Activated CD4-positive, alpha-beta memory T cell treated with anti-CD3 and anti-CD28 coated beads for 36 hours (primary cell): ENCODE results near the gene TSC22D2. TPM values are rescaled to one million over a fixed set of nuclear protein-coding genes. Genes with fewer than 3 reads are reported as not detected.
"Not testable (repeated sequence)": the region's sequence is repeated elsewhere in the genome, so short reads cannot be mapped to it uniquely, and the experiment has no call there.

ENCODE experiments used
- CTCF ChIA-PET: fragments of 350-600 bp; sonication (Branson Sonifier 250); formaldehyde crosslinking; loops from one replicate; lab custom pipeline; 2021; ENCODE audit warnings: antibody characterized with exemption, inconsistent platforms; lab: Charles Lee
- POLR2A ChIA-PET: fragments of 350-600 bp; sonication (Branson Sonifier 250); formaldehyde crosslinking; loops from one replicate; lab custom pipeline; 2021; ENCODE audit warnings: antibody characterized with exemption; lab: Charles Lee
- DNase-seq: peaks from one replicate; pipeline ENCODE4 v3.0.0-alpha.2; 2020
- H3K27ac Mint-ChIP-seq: one replicate; pipeline ENCODE4 v1.8.0; 2021; ENCODE audit warnings: mixed read lengths
- H3K27me3 Mint-ChIP-seq: one replicate; pipeline ENCODE4 v1.8.0; 2021; ENCODE audit warnings: mixed read lengths
- H3K36me3 Mint-ChIP-seq: one replicate; pipeline ENCODE4 v1.8.0; 2021; ENCODE audit warnings: mixed read lengths
- H3K4me1 Mint-ChIP-seq: one replicate; pipeline ENCODE4 v1.8.0; 2021; ENCODE audit warnings: low read depth, mixed read lengths
- H3K4me3 Mint-ChIP-seq: one replicate; pipeline ENCODE4 v1.8.0; 2021; ENCODE audit warnings: mild to moderate bottlenecking, mixed read lengths
- H3K9me3 Mint-ChIP-seq: one replicate; pipeline ENCODE4 v1.8.0; 2021; ENCODE audit warnings: mixed read lengths
- intact Hi-C: fragments of 100-400 bp; cut with micrococcal nuclease; formaldehyde crosslinking; loops from one replicate; pipeline ENCODE4 v1.15.1; 2023
- total RNA-seq, 2 experiments: library from RNA; stranded (reverse); gene quantifications; one replicate each; pipeline ENCODE4 v1.2.3, GENCODE V29; 2021

TSC22D2 gene
- total RNA-seq, 2 experiments from 2014 or later: 12.3 to 13.7 TPM

DNA sequence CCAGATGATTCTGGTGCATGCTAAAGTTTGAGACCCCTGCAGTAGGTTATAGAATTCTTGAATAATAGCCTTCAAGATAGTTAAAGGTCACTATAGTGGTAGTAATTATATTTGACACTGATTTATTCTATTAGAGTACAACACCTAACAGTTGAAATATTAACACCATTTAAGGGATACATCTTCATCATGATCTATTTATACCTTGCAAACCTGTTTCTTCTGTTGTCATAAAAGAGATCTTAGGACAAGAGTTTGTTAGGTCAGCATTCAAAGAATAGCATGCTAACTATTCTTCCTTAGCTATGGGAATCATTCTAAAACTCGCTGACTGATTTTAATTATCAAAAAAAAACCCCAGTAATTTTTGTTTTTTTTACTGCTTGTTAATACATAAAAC is 46.5 kb downstream of the TSC22D2 start:
- Mint-ChIP-seq H3K4me1 (peaks cover 11% of the 10 kb centered on the region), H3K9me3 (no peaks in the 10 kb centered on the region), H3K27ac (no peak overlapping the region), H3K27me3 (no peaks in the 10 kb centered on the region), H3K36me3 (peaks cover 14% of the 10 kb centered on the region), H3K4me3 (no peak overlapping the region)
- intact Hi-C loops: no loop called here
- CTCF ChIA-PET: no interaction called here
- POLR2A ChIA-PET: no interaction called here
- DNase-seq: no peak

DNA sequence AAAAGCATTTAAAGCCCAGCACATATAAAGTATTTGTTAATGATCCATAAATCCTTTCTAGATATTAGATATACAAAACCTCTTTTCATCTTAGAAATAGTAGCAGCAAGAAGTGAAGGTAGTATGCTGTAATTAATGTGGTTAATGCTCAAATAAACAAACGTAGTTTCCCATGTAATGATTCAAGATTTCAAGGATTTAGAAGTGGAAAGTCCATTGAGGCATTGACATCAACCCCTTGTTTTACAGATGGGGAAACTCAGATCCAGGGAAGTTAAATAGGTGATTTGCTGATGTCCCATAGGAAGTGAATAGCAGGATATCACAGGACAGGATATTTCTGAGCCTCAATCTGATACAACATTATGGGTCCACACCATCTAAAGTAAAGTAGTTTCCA is 47.2 kb downstream of the TSC22D2 start:
- Mint-ChIP-seq H3K27me3 (no peaks in the 10 kb centered on the region), H3K4me3 (no peak overlapping the region), H3K9me3 (no peaks in the 10 kb centered on the region), H3K27ac (no peak overlapping the region), H3K4me1 (peaks cover 11% of the 10 kb centered on the region), H3K36me3 (peaks cover 14% of the 10 kb centered on the region)
- no peak for DNase-seq
- POLR2A ChIA-PET: no interaction called here
- CTCF ChIA-PET: no interaction called here
- intact Hi-C loops: no loop called here

- CTCF ChIA-PET: interaction anchor here (0.6 kb wide), 1 partner anchor 58 kb away, joined by 4 read pairs; no protein-coding TSS in a partner anchor
- Mint-ChIP-seq H3K4me1 (peaks cover 4% of the 10 kb centered on the region), H3K9me3 (no peaks in the 10 kb centered on the region), H3K27me3 (no peaks in the 10 kb centered on the region), H3K36me3 (peaks cover 18% of the 10 kb centered on the region), H3K27ac (no peak overlapping the region), H3K4me3 (no peak overlapping the region)
- no peak for DNase-seq
- POLR2A ChIA-PET: no interaction called here
- intact Hi-C loops: no loop called here
Observed at GRCh38 chr3:150458001-150458400, 49.9 kb downstream of the TSC22D2 start.

GRCh38 chr3:150460484-150460883 is 52.4 kb downstream of the TSC22D2 start:
- H3K36me3 Mint-ChIP-seq: peaks cover 18% of the 10 kb centered on the region
- H3K27ac Mint-ChIP-seq: no peak overlapping the region
- H3K4me1 Mint-ChIP-seq: no peaks in the 10 kb centered on the region
- DNase-seq: no peak
- ChIA-PET POLR2A (no interaction called here), CTCF (interaction anchor here (0.7 to 1.3 kb wide), 2 partner anchors 31 to 174 kb away, joined by 3 to 5 read pairs; no protein-coding TSS in a partner anchor)
- intact Hi-C loops: no loop called here
- H3K9me3 Mint-ChIP-seq: no peaks in the 10 kb centered on the region
- H3K4me3 Mint-ChIP-seq: no peak overlapping the region
- no peaks in the 10 kb centered on the region for H3K27me3 Mint-ChIP-seq

DNA sequence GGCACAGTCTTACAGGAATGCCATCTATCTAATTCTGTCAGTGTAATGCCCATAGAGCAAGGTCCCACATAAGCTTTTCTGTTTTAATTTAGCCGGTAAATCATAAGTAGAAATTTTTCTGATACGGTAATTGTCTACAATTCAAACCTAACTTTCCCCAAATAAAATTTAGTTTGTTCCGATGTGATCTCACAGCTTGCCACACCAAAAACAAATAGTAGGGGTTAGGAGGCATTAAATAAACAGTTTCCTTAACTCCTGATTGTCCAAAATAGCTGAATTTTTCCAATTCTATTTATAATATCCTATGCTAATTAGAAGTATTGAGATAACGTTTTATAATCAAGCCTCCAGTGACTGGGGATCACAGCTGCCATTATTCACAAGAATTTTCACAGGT is 53.3 kb downstream of the TSC22D2 start:
- H3K36me3 Mint-ChIP-seq: peaks cover 18% of the 10 kb centered on the region
- DNase-seq: no peak
- no peaks in the 10 kb centered on the region for H3K9me3 Mint-ChIP-seq
- POLR2A ChIA-PET: no interaction called here
- no peaks in the 10 kb centered on the region for H3K4me1 Mint-ChIP-seq
- CTCF ChIA-PET: interaction anchor here (0.7 to 1.3 kb wide), 2 partner anchors 32 to 175 kb away, joined by 3 to 5 read pairs; no protein-coding TSS in a partner anchor
- H3K27ac Mint-ChIP-seq: no peak overlapping the region
- intact Hi-C loops: no loop called here
- H3K4me3 Mint-ChIP-seq: no peak overlapping the region
- no peaks in the 10 kb centered on the region for H3K27me3 Mint-ChIP-seq

- Mint-ChIP-seq H3K4me1 (no peaks in the 10 kb centered on the region), H3K4me3 (no peak overlapping the region), H3K36me3 (peaks cover 18% of the 10 kb centered on the region), H3K27ac (no peak overlapping the region), H3K27me3 (no peaks in the 10 kb centered on the region), H3K9me3 (no peaks in the 10 kb centered on the region)
- ChIA-PET POLR2A (no interaction called here), CTCF (no interaction called here)
- DNase-seq: no peak
- intact Hi-C loops: no loop called here
Observed at GRCh38 chr3:150462108-150462507, 54.0 kb downstream of the TSC22D2 start.

DNA sequence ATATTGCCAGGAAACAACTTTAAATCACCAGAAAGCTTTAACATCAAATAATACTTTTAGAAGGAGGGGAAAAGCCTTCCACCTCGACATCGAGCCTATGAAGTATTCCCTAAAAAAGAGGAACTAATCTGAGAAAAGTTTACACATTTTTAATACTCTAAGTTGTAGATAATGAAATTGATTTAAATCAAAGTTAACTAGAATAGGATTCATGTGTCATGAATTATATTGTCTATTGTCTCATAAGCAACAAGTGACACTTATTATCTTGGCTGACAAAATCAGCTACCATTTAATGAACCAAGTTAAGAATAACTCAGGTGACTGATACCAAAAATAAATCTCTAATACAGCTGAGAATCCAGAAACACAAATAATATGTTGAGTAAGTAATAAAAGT is 56.6 kb downstream of the TSC22D2 start:
- Mint-ChIP-seq H3K4me1 (no peaks in the 10 kb centered on the region), H3K36me3 (peaks cover 4% of the 10 kb centered on the region), H3K27me3 (no peaks in the 10 kb centered on the region), H3K9me3 (no peaks in the 10 kb centered on the region), H3K27ac (no peak overlapping the region), H3K4me3 (no peak overlapping the region)
- ChIA-PET CTCF (no interaction called here), POLR2A (no interaction called here)
- no peak for DNase-seq
- intact Hi-C loops: no loop called here

GRCh38 chr3:150467381-150467780 is 59.3 kb downstream of the TSC22D2 start:
- H3K27me3 Mint-ChIP-seq: no peaks in the 10 kb centered on the region
- H3K9me3 Mint-ChIP-seq: no peaks in the 10 kb centered on the region
- no peaks in the 10 kb centered on the region for H3K36me3 Mint-ChIP-seq
- ChIA-PET POLR2A (no interaction called here), CTCF (no interaction called here)
- H3K4me3 Mint-ChIP-seq: no peak overlapping the region
- DNase-seq: no peak
- no peak overlapping the region for H3K27ac Mint-ChIP-seq
- no peaks in the 10 kb centered on the region for H3K4me1 Mint-ChIP-seq
- intact Hi-C loops: no loop called here

- Mint-ChIP-seq H3K27me3 (no peaks in the 10 kb centered on the region), H3K9me3 (peaks cover 3% of the 10 kb centered on the region), H3K36me3 (no peaks in the 10 kb centered on the region), H3K4me1 (no peaks in the 10 kb centered on the region), H3K4me3 (no peak overlapping the region), H3K27ac (no peak overlapping the region)
- ChIA-PET POLR2A (no interaction called here), CTCF (no interaction called here)
- intact Hi-C loops: no loop called here
- no peak for DNase-seq
Observed at GRCh38 chr3:150469031-150469930, 61.2 kb downstream of the TSC22D2 start.

GRCh38 chr3:150469931-150470740 is 62.0 kb downstream of the TSC22D2 start:
- DNase-seq: no peak
- H3K4me1 Mint-ChIP-seq: no peaks in the 10 kb centered on the region
- no peaks in the 10 kb centered on the region for H3K36me3 Mint-ChIP-seq
- intact Hi-C loops: no loop called here
- H3K27me3 Mint-ChIP-seq: no peaks in the 10 kb centered on the region
- ChIA-PET CTCF (no interaction called here), POLR2A (no interaction called here)
- H3K27ac Mint-ChIP-seq: no peak overlapping the region
- H3K9me3 Mint-ChIP-seq: peaks cover 3% of the 10 kb centered on the region
- no peak overlapping the region for H3K4me3 Mint-ChIP-seq

GRCh38 chr3:150472421-150472820 is 64.3 kb downstream of the TSC22D2 start:
- Mint-ChIP-seq H3K4me1 (no peaks in the 10 kb centered on the region), H3K9me3 (peaks cover 9% of the 10 kb centered on the region), H3K36me3 (no peaks in the 10 kb centered on the region), H3K27me3 (no peaks in the 10 kb centered on the region), H3K4me3 (no peak overlapping the region), H3K27ac (no peak overlapping the region)
- POLR2A ChIA-PET: no interaction called here
- intact Hi-C loops: no loop called here
- no peak for DNase-seq
- CTCF ChIA-PET: interaction anchor here (0.6 kb wide), 1 partner anchor 50 kb away, joined by 3 read pairs; no protein-coding TSS in a partner anchor

DNA sequence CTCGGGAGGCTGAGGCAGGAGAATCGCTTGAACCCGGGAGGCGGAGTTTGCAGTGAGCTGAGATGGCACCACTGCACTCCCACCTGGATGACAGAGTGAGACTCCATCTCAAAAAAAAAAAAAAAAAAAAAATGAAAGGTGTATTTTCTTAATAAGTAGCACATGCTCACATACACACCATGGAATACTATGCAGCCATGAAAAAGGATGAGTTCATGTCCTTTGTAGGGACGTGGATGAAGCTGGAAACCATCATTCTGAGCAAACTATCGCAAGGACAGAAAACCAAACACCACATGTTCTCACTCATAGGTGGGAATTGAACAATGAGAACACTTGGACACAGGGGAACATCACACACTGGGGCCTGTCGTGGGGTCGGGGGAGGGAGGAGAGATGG is 65.1 kb downstream of the TSC22D2 start:
- H3K36me3 Mint-ChIP-seq, H3K4me1 Mint-ChIP-seq, H3K27me3 Mint-ChIP-seq, DNase-seq, H3K4me3 Mint-ChIP-seq, intact Hi-C loops, H3K27ac Mint-ChIP-seq, CTCF ChIA-PET, POLR2A ChIA-PET: not testable (repeated sequence)
- H3K9me3 Mint-ChIP-seq: peaks cover 14% of the 10 kb centered on the region
